Fibroblast of mammary gland (primary cell): ENCODE results near the gene MTMR11.
A peak's percentile ranks its signal among the peaks of the same experiment; 100 is the strongest.
"Not testable (repeated sequence)": the region's sequence is repeated elsewhere in the genome, so short reads cannot be mapped to it uniquely, and the experiment has no call there.

ENCODE experiments used
- DNase-seq: peaks from one replicate; pipeline ENCODE4 v3.0.0-alpha.2; 2010; ENCODE audit warnings: low read depth
- H3K4me3 ChIP-seq: 2 replicates; pipeline ENCODE4 v1.5.1; 2011; ENCODE audit warnings: low read depth, mild to moderate bottlenecking, low read length, moderate library complexity; ENCODE audit not compliant: control insufficient read depth
- CTCF ChIP-seq: conservative IDR thresholded peaks from 2 replicates; pipeline ENCODE4 v1.5.1; 2011; ENCODE audit warnings: low read depth, low read length, inconsistent platforms; ENCODE audit not compliant: control insufficient read depth, insufficient read depth

MTMR11 gene

GRCh38 chr1:149886396-149887195 lies 50.1 kb downstream of the MTMR11 start:
- peak overlapping the region; percentile 82 for H3K4me3 ChIP-seq
- TF ChIP-seq CTCF, result no peak
- DNase-seq, result peak; percentile 100

GRCh38 chr1:149886121-149886395 lies 50.6 kb downstream of the MTMR11 start:
- not testable (repeated sequence) for DNase-seq
- peak overlapping the region; percentile 82 for H3K4me3 ChIP-seq

GRCh38 chr1:149885339-149886120 lies 51.1 kb downstream of the MTMR11 start:
- no peak for TF ChIP-seq CTCF
- DNase-seq, result peak; percentile 82
- peak overlapping the region; percentile 82 for H3K4me3 ChIP-seq

GRCh38 chr1:149884433-149885338 lies 52.0 kb downstream of the MTMR11 start:
- DNase-seq, result peak; percentile 45
- H3K4me3 ChIP-seq, result peak overlapping the region; percentile 82
- TF ChIP-seq CTCF, result no peak

GRCh38 chr1:149883598-149884247 lies 53.0 kb downstream of the MTMR11 start:
- TF ChIP-seq CTCF, result no peak
- H3K4me3 ChIP-seq, result no peak overlapping the region
- no peak for DNase-seq

- no peak for DNase-seq
- no peak overlapping the region for H3K4me3 ChIP-seq
- no peak for TF ChIP-seq CTCF
Observed at GRCh38 chr1:149881876-149882275, 54.8 kb downstream of the MTMR11 start.
